Glomerular visceral epithelial cell (primary cell): ENCODE results near the gene FEM1A.
A peak's percentile ranks its signal among the peaks of the same experiment; 100 is the strongest.
"Not testable (repeated sequence)": the region's sequence is repeated elsewhere in the genome, so short reads cannot be mapped to it uniquely, and the experiment has no call there.

Experiments
- DNase-seq: peaks from one replicate; pipeline ENCODE4 v3.0.0-alpha.2; 2016; ENCODE audit errors: extremely low spot score

Gene FEM1A

GRCh38 chr19:4814625-4815425 is 23.3 kb downstream of the FEM1A start:
- DNase-seq: no peak

GRCh38 chr19:4815426-4816201 is 24.1 kb downstream of the FEM1A start:
- DNase-seq: peak; percentile 66

GRCh38 chr19:4816202-4816949 is 24.8 kb downstream of the FEM1A start:
- DNase-seq: no peak

- no peak for DNase-seq
Observed at GRCh38 chr19:4816950-4817278, 25.4 kb downstream of the FEM1A start.

GRCh38 chr19:4817467-4818277 is 26.1 kb downstream of the FEM1A start:
- no peak for DNase-seq

- no peak for DNase-seq
Observed at GRCh38 chr19:4821265-4821664, 29.7 kb downstream of the FEM1A start.

- not testable (repeated sequence) for DNase-seq
Observed at GRCh38 chr19:4822354-4822753, 30.8 kb downstream of the FEM1A start.

- DNase-seq: no peak
Observed at GRCh38 chr19:4823577-4823976, 32.0 kb downstream of the FEM1A start.

- DNase-seq: no peak
Observed at GRCh38 chr19:4829001-4829712, 37.6 kb downstream of the FEM1A start.

- DNase-seq: no peak
Observed at GRCh38 chr19:4830332-4830731, 38.8 kb downstream of the FEM1A start.

GRCh38 chr19:4830768-4831265 is 39.3 kb downstream of the FEM1A start:
- no peak for DNase-seq

GRCh38 chr19:4831304-4831978 is 39.9 kb downstream of the FEM1A start, which contains the start of gene TICAM1:
TSS of gene TICAM1 (minus strand) at chr19:4831712. CDS start at chr19:4818377, 13,335 bp downstream.
- peak; percentile 73 for DNase-seq

GRCh38 chr19:4831979-4832340 is 40.4 kb downstream of the FEM1A start:
- not testable (repeated sequence) for DNase-seq

GRCh38 chr19:4832776-4833175 is 41.2 kb downstream of the FEM1A start:
- no peak for DNase-seq

GRCh38 chr19:4839192-4839591 is 47.7 kb downstream of the FEM1A start:
- DNase-seq: no peak

GRCh38 chr19:4843647-4843965 is 52.1 kb downstream of the FEM1A start:
- DNase-seq: no peak

- peak; percentile 91 for DNase-seq
Observed at GRCh38 chr19:4844348-4845179, 53.0 kb downstream of the FEM1A start.

- peak; percentile 63 for DNase-seq
Observed at GRCh38 chr19:4845975-4846374, 54.4 kb downstream of the FEM1A start.

- peak; percentile 47 for DNase-seq
Observed at GRCh38 chr19:4847190-4847973, 55.8 kb downstream of the FEM1A start.
